PFSK-1 (cell line): ENCODE measurements around the gene USP2.

Experiments
- POLR2AphosphoS5 ChIP-seq: IDR thresholded peaks from 2 replicates; pipeline ENCODE4 v1.6.1; 2012; ENCODE audit warnings: low read depth, mild to moderate bottlenecking, control low read depth, low read length, moderate library complexity
- REST ChIP-seq, 2 experiments: IDR thresholded peaks; 2 replicates each; pipeline versions ENCODE4 v1.6.1 to v1.8.0; 2011 to 2012; ENCODE audit warnings: low read depth in 2 of 2, low read length in 2 of 2, control low read depth in 1 of 2, inconsistent platforms in 1 of 2, mild to moderate bottlenecking in 1 of 2, moderate library complexity in 1 of 2; ENCODE audit not compliant: insufficient read depth in 1 of 2
- TAF1 ChIP-seq: IDR thresholded peaks from 2 replicates; pipeline ENCODE4 v1.6.1; 2012; ENCODE audit warnings: low read length, control low read depth, borderline replicate concordance; ENCODE audit not compliant: insufficient read depth

- TF ChIP-seq TAF1 (no peak), POLR2AphosphoS5 (no peak), REST (IDR thresholded peaks at IDR 0.05; ENCODE audit: insufficient read depth in 1 of 2, low read depth in 2 of 2, low read length in 2 of 2) (no peak)
Observed at GRCh38 chr11:119414734-119415133, 33.2 kb upstream of the USP2 start.
